Peyer's patch (tissue), 4 donors: ENCODE results near the gene SSTR5.

Experiments used
- CTCF ChIP-seq, 6 experiments: fragments of 450-650 bp in 4 of 6; fragments of 200-600 bp in 2 of 6; sonication (generic) in 1 of 6; IDR thresholded peaks; one replicate each; pipeline ENCODE4 v1.5.1; 2017 to 2019; ENCODE audit warnings: antibody characterized with exemption in 6 of 6, mild to moderate bottlenecking in 3 of 6, moderate library complexity in 1 of 6
- POLR2A ChIP-seq, 2 donors: fragments of 450-650 bp; IDR thresholded peaks; one replicate each; pipeline ENCODE4 v1.5.1; 2017; ENCODE audit warnings: antibody characterized with exemption in 2 of 2, mild to moderate bottlenecking in 2 of 2, moderate library complexity in 2 of 2

DNA sequence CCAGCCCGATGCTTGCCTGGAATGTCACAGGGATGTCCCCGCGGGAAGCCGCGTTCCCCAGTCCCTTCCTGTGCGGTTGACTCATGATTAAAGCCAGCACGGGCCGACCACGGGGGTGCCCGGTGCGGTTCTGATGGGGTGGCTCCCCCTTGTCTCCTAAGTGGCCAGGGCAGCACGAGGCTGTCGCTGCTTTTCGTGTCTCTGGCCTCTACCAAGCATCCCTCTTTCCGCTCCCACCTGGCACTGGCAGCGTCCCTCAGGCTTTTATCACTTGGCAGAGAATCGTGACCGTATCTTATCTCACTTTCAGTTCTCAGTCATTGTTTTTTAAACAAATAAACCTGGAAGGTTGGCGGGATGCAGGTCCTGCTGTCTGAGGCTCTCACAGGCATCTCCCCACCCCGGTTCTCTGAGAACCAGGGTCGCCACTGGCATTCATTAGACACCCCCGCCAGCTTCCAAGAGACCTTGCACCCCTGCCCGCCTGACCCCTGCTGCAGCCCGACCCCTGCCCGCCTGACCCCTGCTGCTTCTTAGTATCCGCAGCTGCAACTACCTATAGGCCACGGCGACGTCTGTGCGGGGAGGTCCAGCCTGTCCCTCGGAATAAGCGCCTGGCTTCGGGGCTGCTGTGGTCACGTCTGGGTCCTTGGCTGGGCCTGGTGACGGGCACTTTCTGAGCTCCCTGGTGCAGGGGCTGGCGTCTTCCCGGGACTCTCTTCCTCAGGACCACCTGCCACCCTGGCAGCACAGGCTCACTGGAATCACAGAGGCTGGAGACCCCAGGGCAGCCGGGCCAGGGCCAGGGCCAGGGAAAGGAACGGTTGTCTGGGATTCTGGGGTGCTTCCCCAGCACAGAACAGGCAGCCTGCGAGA lies 16.0 kb downstream of the SSTR5 start:
- no peak for TF ChIP-seq CTCF (IDR thresholded peaks at IDR 0.05)
- TF ChIP-seq POLR2A (IDR thresholded peaks at IDR 0.05): no peak
